Right lobe of liver (tissue), 6 donors: ENCODE results near the gene UVRAG. TPM values are rescaled to one million over a fixed set of nuclear protein-coding genes. Genes with fewer than 3 reads are reported as not detected.
"Not testable (repeated sequence)": the region's sequence is repeated elsewhere in the genome, so short reads cannot be mapped to it uniquely, and the experiment has no call there.

Source experiments
- ATAC-seq, 4 donors: fragments of 200-7000 bp; cut with Tn5 transposase; one replicate each; pipeline ENCODE4 v1.9.1; 2020; ENCODE audit warnings: mild to moderate bottlenecking in 4 of 4, moderate library complexity in 4 of 4
- DNase-seq, 3 donors: peaks; one replicate each; pipeline ENCODE4 v3.0.0-alpha.2; 2020
- H3K27ac ChIP-seq, 3 donors: fragments of 200-600 bp; one replicate each; pipeline ENCODE4 v1.8.0; 2022
- H3K27me3 ChIP-seq, 2 donors: fragments of 200-600 bp; one replicate each; pipeline ENCODE4 v1.8.0; 2022
- H3K36me3 ChIP-seq, 4 donors: fragments of 200-600 bp; sonication (generic) in 1 of 4; one replicate each; pipeline versions ENCODE4 v1.5.1 to v1.8.0; 2017 to 2022; ENCODE audit warnings: control low read depth in 1 of 4
- H3K4me1 ChIP-seq, 4 donors: fragments of 200-600 bp; sonication (generic) in 1 of 4; one replicate each; pipeline versions ENCODE4 v1.5.1 to v1.8.0; 2017 to 2022; ENCODE audit warnings: control low read depth in 1 of 4
- H3K4me3 ChIP-seq, 3 donors: fragments of 200-600 bp; one replicate each; pipeline ENCODE4 v1.8.0; 2022
- H3K9me3 ChIP-seq, 4 donors: fragments of 200-600 bp; sonication (generic) in 1 of 4; one replicate each; pipeline versions ENCODE4 v1.5.1 to v1.8.0; 2017 to 2022; ENCODE audit warnings: control low read depth in 1 of 4
- CTCF ChIP-seq, 4 donors: fragments of 200-600 bp in 3 of 4; fragments of 450-650 bp in 1 of 4; IDR thresholded peaks; one replicate each; pipeline versions ENCODE4 v1.5.1 to v1.8.0; 2016 to 2022; ENCODE audit warnings: antibody characterized with exemption in 4 of 4, mild to moderate bottlenecking in 2 of 4
- POLR2A ChIP-seq: fragments of 450-650 bp; IDR thresholded peaks from one replicate; pipeline ENCODE4 v1.6.1; 2017; ENCODE audit warnings: antibody characterized with exemption, mild to moderate bottlenecking
- WGBS: methylation state at CpG from one replicate; pipeline ENCODE4 v1.1.6; 2018; ENCODE audit warnings: low coverage, low lambda C conversion rate; ENCODE audit not compliant: insufficient coverage; ENCODE audit errors: missing lambda C conversion rate; 5-methylcytosine and 5-hydroxymethylcytosine counted together
- intact Hi-C, 2 donors: fragments of 100-400 bp; cut with DNase I; formaldehyde crosslinking; loops; one replicate each; pipeline versions ENCODE4 v1.11.2 to v1.14.1; 2022
- total RNA-seq, 6 experiments: library from RNA; depleted of rRNA in 2 of 6; stranded (reverse); fragments of >200 nt in 2 of 6; fragmentation: NEBNext Ultra II Directional in 3 of 6; extraction: Animal tissue kit (Norgen Biotek cat#: 25700) in 3 of 6; gene quantifications; one replicate each; pipeline versions ENCODE4 v1.1.0 to v1.2.4, GENCODE V29; 2016 to 2023
- donor health status: DM: no; HTN: yes; CAD: no.
- donor health status: DM: no; HTN: no; CAD: no.
- donor health status: DM: no; HTN: no; CAD: no.
- donor health status: DM: no; HTN: yes; CAD: no.
- donor health status: DM: no; HTN: yes; CAD: no.

UVRAG gene
- total RNA-seq, 6 experiments from 2014 or later: 8.8 to 12.6 (median 10.3) TPM

GRCh38 chr11:75850787-75851186, 35.8 kb downstream of the UVRAG start:
- DNase-seq (no peak), ATAC-seq (no peak)
- Histone ChIP-seq H3K36me3 (no peaks in the 10 kb centered on the region), H3K27ac (no peak overlapping the region), H3K4me1 (no peaks in the 10 kb centered on the region), H3K9me3 (no peaks in the 10 kb centered on the region), H3K27me3 (no peaks in the 10 kb centered on the region), H3K4me3 (no peak overlapping the region)
- no peak for TF ChIP-seq CTCF (IDR thresholded peaks at IDR 0.05)
- TF ChIP-seq POLR2A: no peak
- intact Hi-C loops: no loop called here
- WGBS: 60% methylated on average over 3 of the region's 3 CpGs

- Histone ChIP-seq H3K9me3 (no peaks in the 10 kb centered on the region), H3K4me3 (no peak overlapping the region), H3K27me3 (no peaks in the 10 kb centered on the region), H3K36me3 (no peaks in the 10 kb centered on the region), H3K27ac (no peak overlapping the region), H3K4me1 (no peaks in the 10 kb centered on the region)
- intact Hi-C loops: no loop called here
- 50% methylated on average over 1 of the region's 1 CpG for WGBS
- no peak for TF ChIP-seq CTCF (IDR thresholded peaks at IDR 0.05)
- TF ChIP-seq POLR2A: no peak
- ATAC-seq (peak in 1 of 4 donors; percentile 34), DNase-seq (no peak)
These were observed 36.2 kb downstream of the UVRAG start for GRCh38 chr11:75851203-75851602.

- ATAC-seq (no peak), DNase-seq (no peak)
- Histone ChIP-seq H3K4me3 (no peak overlapping the region), H3K36me3 (no peaks in the 10 kb centered on the region), H3K9me3 (no peaks in the 10 kb centered on the region), H3K27ac (no peak overlapping the region), H3K27me3 (no peaks in the 10 kb centered on the region), H3K4me1 (no peaks in the 10 kb centered on the region)
- intact Hi-C loops: no loop called here
- WGBS: 91% methylated on average over 5 of the region's 5 CpGs
- TF ChIP-seq POLR2A (no peak), CTCF (IDR thresholded peaks at IDR 0.05) (no peak)
These were observed 37.5 kb downstream of the UVRAG start for GRCh38 chr11:75852406-75853017.

- H3K36me3 ChIP-seq, ATAC-seq, intact Hi-C loops, H3K4me1 ChIP-seq, H3K4me3 ChIP-seq, H3K27me3 ChIP-seq, H3K27ac ChIP-seq, DNase-seq, H3K9me3 ChIP-seq: not testable (repeated sequence)
- 85% methylated on average over 2 of the region's 4 CpGs for WGBS
These were observed 38.6 kb downstream of the UVRAG start for GRCh38 chr11:75853563-75853962.

GRCh38 chr11:75853971-75854370, 39.0 kb downstream of the UVRAG start:
- intact Hi-C loops: no loop called here
- Histone ChIP-seq H3K9me3 (no peaks in the 10 kb centered on the region), H3K4me1 (peaks cover 0 to 8% (median 0%) of the 10 kb centered on the region in 4 donors), H3K27me3 (no peaks in the 10 kb centered on the region), H3K4me3 (no peak overlapping the region), H3K27ac (no peak overlapping the region), H3K36me3 (no peaks in the 10 kb centered on the region)
- ATAC-seq (no peak), DNase-seq (no peak)
- WGBS: 100% methylated on average over 1 of the region's 1 CpG
- TF ChIP-seq POLR2A (no peak), CTCF (IDR thresholded peaks at IDR 0.05) (no peak)
